ENCODE data around the gene GNB1L.

The GNB1L gene

DNA sequence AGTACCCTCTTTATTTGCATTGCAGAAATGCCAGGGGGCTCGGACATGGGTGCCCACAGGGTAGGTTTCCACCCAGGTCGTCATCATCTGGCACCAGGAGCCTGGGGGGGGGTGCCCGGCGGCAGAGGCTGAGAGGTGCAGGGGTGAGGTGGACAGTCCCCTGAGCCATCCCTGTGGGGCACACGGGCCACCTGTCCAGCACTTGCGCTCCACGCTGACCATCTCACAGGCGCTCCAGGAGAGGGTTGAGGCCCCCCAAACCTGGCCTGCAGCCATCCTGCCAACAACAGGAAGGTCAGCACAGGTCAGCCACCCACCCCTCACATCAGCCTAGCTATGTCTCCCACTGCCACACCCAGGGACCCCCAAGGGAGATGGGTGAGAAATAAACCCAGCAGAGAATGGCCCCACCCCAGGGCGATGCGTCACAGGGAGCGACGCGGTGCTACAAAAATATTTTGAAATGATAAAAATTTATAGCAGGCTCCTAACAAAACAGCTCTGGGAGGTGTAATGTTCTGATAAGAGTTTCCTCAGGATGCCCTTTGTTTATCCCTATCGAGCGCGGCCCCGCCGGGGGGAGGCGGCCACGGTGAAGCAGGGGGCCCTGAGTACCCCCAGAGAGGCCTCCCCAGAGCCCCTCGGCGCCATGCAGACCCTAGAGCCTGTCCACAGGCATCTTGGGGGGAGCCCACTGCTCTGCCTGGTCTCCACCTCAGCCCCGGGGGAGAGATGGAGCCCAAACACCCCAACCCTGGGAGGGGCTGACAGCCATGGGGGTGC lies 21.0 kb upstream of the GNB1L start:
- TF ChIP-seq CTCF (IDR thresholded peaks at IDR 0.05; ENCODE audit: borderline replicate concordance, control extremely low read depth, extremely low read depth, insufficient read depth, missing control alignments): no peak
- in situ Hi-C loops (cut with MboI; ENCODE audit: low sequenced_read_pairs, unreplicated experiment): no loop called here
- no peak for DNase-seq (ENCODE audit: low spot score)

GRCh38 chr22:19875061-19875530 lies 20.4 kb upstream of the GNB1L start:
- TF ChIP-seq CTCF (IDR thresholded peaks at IDR 0.05; ENCODE audit: borderline replicate concordance, control extremely low read depth, extremely low read depth, insufficient read depth, missing control alignments): no peak
- DNase-seq (ENCODE audit: low spot score): no peak
- in situ Hi-C loops (cut with MboI; ENCODE audit: low sequenced_read_pairs, unreplicated experiment): no loop called here

GRCh38 chr22:19874307-19875060 lies 19.8 kb upstream of the GNB1L start:
- DNase-seq (ENCODE audit: low spot score): no peak

GRCh38 chr22:19873960-19874306 lies 19.3 kb upstream of the GNB1L start:
- no peak for DNase-seq (ENCODE audit: low spot score)
- in situ Hi-C loops (cut with MboI; ENCODE audit: low sequenced_read_pairs, unreplicated experiment): no loop called here
- no peak for TF ChIP-seq CTCF (IDR thresholded peaks at IDR 0.05; ENCODE audit: borderline replicate concordance, control extremely low read depth, extremely low read depth, insufficient read depth, missing control alignments)

More at GRCh38 chr22:19874307-19875060, 19.8 kb upstream of the GNB1L start:
- in situ Hi-C loops (cut with MboI; ENCODE audit: low sequenced_read_pairs, unreplicated experiment): no loop called here
- TF ChIP-seq CTCF (IDR thresholded peaks at IDR 0.05; ENCODE audit: borderline replicate concordance, control extremely low read depth, extremely low read depth, insufficient read depth, missing control alignments): no peak

- in situ Hi-C loops (cut with MboI; ENCODE audit: low sequenced_read_pairs, unreplicated experiment): no loop called here
- TF ChIP-seq CTCF (IDR thresholded peaks at IDR 0.05; ENCODE audit: borderline replicate concordance, control extremely low read depth, extremely low read depth, insufficient read depth, missing control alignments): no peak
- no peak for DNase-seq (ENCODE audit: low spot score)
These were observed 18.7 kb upstream of the GNB1L start for GRCh38 chr22:19873138-19873959.

- no peak for DNase-seq (ENCODE audit: low spot score)
- in situ Hi-C loops (cut with MboI; ENCODE audit: low sequenced_read_pairs, unreplicated experiment): no loop called here
- no peak for TF ChIP-seq CTCF (IDR thresholded peaks at IDR 0.05; ENCODE audit: borderline replicate concordance, control extremely low read depth, extremely low read depth, insufficient read depth, missing control alignments)
These were observed 18.1 kb upstream of the GNB1L start for GRCh38 chr22:19872779-19873137.
